Activated CD8-positive, alpha-beta memory T cell treated with anti-CD3 and anti-CD28 coated beads for 48 hours (primary cell): Measurements from ENCODE around the gene RPTOR.

ENCODE experiments used
- DNase-seq, 3 experiments: peaks; one replicate each; pipeline ENCODE4 v3.0.0-alpha.2; 2020; ENCODE audit warnings: low read depth in 2 of 3, low spot score in 2 of 3

RPTOR gene

DNA sequence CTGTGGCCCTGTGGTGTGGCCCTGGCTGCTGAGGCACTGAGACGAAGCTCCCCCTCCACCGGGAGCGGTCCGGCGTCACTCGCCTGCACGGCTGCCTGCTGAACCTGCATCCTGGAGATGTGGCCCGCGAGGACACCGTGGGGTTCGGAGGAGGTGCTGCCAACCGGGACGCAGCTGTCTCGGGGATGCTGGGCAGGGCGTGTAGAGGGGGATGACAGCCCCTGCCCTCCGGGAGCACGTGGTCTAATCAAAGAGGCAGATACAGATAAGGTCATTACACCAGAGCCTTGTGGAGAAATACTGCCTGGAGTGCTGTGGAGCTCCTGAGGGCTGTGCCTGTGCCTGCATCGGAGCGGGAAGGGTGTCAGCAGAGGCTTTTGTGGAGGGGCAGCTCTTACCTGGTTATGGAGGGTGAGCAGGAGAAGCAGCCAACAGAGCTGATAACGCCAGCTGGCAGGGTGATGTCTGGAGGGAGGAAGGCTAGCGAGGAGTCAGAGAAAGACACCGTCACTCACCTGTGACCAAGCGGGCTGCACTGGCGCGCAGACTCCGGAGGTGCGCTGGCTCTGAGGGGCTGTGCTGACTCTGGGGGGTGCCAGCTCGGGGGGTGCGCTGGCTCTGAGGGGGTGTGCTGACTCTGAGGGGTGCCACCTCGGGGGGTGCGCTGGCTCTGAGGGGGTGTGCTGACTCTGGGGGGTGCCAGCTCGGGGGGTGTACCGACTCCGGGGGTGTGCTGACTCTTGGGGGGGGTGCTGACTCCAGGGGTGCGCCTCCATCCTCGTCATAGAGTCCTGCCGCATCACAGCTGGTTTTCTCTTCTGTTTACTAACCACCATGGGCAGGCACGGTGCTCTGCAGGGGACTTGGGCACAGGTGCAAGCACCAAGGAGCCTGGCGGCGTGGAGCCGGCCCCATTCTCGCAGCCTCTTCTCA is 342.3 kb downstream of the RPTOR start:
- DNase-seq, result no peak

DNA sequence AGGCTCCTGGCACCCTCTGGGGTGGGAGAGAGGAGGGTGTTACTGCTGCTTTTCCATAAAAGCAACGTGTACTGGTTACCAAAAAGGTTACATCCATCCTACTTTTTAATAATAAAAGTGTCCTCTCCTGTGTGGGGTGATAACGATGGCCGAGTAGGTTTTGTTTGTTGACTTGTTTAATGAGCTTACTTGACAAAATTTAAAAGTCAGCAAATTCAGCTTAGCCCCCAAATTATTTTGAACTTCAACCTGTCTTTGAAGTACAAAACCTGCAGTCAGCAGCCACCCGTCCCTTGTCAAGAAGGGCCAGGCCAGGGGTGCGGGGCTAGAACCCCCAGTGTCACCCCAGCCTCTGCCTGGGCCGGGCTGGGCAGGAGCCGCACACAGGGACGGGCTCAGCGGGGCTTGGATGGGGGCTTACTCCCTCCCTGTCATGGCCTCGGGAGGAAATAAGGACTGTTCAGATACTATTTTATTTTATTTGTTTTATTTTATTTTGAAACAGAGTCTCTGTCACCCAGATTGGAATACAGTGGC is 343.1 kb downstream of the RPTOR start:
- no peak for DNase-seq

- DNase-seq, result no peak
Measured at GRCh38 chr17:80888276-80889160, 343.9 kb downstream of the RPTOR start.

DNA sequence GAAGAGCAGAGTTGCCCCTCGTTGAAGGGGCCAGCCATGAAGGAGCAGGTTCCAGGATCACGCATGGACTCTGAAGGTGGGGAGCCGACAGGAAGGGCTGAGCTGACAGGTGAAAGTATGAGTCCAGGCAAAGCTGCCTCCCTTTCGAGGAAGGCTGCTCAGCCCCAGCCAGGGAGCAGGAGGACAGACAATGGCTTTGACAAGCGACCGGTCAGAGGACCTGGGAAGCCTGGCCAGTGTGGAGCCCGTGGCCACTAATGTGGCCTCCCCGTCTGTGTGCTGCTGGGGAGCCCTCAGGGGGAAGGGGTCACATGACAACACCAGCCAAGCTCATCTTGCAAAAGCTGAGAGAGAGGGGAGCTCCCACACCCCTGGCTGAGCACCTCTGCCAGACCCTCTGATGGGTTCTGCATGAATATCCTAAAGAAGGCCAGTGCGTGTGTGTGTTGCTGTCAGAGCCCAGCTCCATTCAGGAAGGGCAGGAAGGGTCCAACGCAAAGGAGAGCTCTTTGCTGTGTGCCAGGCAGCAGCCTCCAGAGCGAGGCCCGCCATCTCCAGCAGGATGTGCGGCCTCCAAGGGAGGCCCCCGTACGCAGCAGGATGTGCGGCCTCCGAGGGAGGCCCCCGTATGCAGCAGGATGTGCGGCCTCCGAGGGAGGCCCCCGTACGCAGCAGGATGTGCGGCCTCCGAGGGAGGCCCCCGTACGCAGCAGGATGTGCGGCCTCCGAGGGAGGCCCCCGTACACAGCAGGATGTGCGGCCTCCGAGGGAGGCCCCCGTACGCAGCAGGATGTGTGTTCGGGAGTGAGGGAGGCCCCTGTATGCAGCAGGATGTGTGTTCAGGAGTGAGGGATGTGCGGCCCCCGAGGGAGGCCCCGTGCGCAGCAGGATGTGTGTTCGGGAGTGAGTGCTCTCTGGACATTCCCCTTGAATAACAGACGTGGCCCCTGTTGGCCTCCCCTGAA is 344.9 kb downstream of the RPTOR start:
- no peak for DNase-seq

GRCh38 chr17:80890196-80890920 is 345.7 kb downstream of the RPTOR start:
- no peak for DNase-seq

DNA sequence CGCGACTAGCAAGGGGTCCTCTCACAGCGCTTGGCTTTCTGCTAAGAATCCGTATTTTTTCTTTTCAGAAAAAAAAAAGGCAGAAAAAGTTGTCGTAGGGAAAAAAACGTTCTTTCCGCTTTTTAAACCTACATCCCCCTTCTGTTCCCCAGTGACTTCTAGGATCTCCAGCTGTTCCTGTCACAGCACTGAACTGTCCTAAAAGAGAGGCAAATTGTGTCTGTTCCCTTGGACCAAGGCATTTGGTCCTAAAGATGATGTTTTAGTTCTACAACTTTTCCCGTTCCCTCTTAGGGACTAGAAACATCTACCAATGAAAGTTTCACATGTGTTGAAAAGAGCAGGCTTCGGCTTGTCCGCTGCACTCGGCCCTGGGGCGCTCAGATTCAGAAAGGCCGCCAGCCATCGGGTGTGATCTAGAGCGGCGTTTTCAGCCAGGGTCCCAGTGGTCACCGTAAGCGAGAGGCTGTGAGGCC is 346.3 kb downstream of the RPTOR start:
- no peak for DNase-seq

DNA sequence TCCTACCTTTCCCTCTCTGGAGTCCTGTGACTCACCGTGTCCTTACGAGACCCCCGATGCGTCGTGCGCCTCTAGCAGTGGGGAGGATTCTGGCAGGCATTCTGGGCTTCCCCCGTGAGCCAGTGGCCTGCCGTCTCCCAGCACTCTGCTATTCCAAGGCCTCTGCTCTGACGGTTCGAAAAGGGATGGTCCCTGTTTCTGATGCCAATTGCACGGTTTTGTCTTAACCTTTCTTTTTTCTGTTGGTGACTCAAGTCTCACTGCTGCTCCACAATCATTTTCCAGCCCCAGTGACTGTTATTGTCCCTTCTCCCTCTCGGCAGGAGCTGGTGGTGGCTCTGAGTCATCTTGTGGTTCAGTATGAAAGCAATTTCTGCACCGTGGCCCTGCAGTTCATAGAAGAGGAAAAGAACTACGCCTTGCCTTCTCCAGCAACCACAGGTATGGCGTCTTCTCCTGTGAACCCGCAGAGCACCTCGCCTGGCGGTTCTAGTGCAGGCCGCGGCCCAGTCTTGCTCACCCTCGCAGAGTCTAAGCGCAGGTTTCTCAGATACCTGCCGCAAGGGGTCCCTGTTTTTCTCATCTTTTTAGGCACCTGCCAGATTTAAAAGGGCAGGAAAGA is 346.9 kb downstream of the RPTOR start:
- peak; percentile 42 to 57 (median 52) for DNase-seq

DNA sequence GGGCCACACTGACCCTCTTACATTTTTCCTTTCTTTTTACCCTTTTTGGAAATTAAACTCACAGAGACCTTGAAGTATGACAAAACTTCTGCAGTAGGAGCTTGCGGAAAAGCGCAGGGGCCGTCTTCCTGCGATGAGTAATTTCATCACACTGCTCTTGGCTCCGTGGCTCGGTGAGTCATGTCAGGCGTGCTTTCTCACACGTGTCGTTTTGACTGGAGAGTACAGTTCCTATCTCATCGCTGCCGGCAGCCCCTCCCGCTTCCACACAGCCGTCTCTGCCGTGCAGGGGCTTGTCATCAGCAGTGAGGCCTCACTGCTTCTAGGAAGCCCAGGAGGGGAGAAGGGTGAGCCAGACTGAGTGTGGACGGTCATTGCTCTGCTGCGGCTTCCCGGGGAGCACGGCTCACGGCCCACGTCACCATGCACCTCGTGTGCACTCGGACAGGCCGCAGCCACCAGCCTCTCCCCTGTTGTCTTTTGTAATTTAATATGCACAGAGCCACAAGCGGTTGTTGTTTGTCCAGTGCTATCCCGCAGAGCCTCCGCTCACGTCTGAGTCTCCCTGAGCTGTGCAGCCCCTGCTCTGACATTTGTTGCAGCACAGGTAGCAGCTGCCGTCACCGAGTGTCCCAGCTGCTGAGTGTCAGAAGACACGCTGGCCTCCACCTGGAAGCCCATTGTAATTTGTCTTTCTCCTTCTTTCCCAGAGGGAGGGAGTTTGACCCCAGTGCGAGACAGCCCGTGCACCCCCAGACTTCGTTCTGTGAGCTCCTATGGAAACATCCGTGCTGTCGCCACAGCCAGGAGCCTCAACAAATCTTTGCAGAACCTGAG is 347.6 kb downstream of the RPTOR start:
- DNase-seq, result peak; percentile 39 to 87 (median 70)

DNA sequence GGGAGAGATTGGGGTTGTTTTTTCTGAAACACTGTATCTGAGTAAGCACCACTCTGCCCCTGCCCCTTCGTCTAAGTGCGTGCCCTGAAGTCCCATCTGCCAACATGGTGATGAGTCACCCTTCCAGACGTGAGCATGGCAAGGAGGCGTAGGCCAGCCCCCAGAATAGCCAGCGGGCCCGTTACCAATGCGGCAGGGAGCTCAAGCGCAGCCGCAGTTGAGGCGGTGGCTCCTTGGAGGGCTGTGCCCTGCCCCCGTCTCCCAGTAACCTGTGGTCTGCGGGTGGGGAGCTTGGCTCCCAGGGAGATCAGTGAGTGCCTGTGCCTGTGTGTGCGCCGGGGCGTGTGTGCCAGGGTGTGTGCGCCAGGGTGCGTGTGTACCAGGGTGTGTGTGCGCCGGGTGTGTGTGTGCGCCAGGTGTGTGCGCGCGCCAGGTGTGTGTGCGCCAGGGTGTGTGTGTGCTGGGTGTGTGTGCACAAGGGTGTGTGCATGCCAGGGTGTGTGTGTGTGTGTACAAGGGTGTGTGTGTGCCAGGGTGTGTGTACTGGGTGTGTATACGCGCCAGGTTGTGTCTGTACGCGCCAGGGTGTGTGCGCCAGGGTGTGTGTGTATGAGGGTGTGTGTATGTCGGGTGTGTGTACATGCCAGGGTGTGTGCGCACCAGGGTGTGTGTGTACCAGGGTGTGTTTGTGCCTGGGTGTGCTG is 348.4 kb downstream of the RPTOR start:
- no peak for DNase-seq

DNA sequence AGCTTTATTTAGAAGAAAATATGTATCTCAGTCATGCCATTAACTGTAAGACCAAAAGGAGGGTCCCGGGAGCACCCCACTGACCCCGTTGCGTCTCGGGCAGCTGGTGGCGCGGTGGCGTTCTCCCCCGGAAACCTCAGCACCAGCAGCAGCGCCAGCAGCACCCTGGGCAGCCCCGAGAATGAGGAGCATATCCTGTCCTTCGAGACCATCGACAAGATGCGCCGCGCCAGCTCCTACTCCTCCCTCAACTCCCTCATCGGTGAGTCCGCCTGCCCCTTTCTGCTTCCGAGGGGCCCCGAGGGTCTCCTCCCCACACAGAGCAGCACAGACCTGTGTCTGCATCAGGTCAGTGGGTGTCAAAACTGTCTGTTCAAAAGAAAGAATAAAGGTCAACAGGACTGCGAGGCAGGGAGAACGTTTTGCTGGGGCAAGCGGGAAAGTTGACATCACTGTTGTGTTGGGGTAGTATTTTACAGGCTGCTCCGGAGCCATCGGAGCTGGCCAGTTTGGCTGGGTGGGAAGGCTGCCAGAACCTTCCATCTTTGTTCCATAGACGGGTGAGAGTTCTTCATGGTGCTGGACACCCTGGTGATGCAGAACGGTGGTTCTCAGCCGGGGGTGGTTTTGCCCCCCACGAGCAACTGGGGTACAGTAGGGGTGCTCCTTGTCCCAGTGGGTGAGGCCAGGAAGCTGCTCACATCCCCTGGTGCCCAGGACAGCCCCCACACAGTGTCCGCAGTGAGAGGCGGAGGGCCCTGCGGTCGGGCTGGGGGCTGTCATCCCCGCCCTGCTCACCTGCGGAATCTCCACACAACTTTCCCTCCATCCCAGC is 349.2 kb downstream of the RPTOR start:
- no peak for DNase-seq

DNA sequence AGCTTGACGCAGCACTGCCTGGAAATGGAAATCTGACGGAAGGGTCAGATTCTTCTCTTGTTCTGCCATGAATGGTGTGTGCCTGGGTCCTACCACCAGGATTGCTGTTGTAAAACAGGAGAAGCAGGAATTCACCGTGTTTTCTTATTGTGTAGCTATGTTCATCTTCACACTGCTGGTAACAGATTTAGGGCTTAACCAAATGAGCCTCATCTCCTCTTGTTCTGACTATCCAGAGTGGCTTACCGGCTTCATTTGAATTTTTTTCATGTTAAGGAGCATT is 349.7 kb downstream of the RPTOR start:
- DNase-seq, result no peak

DNA sequence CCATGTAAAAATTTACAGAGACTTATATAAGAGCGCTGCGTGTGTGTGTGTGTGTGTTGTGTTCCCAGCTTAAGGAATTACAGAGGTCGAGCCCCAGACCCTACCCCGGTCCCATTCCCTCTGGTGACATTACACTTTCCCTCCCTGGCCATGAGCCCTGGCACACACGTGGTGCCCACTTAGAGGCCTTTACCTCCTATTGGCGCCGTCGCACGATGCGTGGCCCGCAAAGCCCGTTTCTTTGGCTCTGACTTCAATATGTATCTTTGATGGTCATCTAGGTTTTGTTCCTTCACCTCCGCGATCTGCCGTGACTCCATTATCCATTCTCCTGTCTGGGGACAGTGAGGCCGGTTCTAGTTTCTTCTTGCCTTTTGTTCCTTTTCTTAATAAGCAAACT is 350.1 kb downstream of the RPTOR start:
- no peak for DNase-seq

- DNase-seq, result no peak
Measured at GRCh38 chr17:80895366-80895765, 350.7 kb downstream of the RPTOR start.

- no peak for DNase-seq
Measured at GRCh38 chr17:80898716-80899115, 354.1 kb downstream of the RPTOR start.

DNA sequence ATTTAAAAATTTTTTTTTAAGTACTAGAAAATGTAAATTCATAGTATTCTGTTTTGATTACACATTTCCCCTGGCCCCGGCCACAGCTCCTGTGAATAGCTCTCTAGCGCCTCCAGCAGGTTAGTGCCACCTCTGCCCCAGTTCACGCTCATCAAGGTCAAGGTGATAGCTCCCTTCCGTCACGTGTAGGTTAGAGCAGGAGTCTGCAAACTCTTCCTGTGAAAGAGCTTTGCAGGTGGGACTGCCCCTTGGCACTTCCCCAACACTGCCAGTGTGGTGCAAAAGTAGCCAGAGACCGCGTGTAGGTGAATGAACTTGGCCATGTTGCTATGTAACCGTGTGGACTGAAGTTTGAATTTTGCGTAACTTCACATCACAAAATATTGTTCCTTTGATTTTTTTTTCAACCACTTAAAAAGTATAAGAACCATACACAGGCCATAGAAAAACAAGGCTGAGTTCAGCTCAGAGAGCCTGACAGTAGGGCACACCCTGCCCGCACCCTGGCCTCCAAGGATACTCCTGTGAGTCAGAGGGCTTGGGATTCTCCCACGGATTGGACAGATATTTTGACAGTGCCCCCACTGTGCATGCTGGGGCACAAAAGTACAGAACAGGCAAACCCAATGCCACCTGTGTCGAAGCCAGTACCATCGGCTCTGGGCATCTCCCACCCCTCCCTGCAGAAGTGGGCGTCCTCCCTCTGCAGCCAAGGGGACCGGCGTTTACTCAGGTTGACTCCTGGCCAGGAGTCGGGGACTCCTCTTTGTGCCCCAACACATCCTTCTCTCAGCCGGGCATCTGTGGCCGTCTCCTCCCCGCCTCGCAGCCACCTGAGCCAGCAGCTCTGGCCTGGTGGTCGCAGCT is 355.0 kb downstream of the RPTOR start:
- DNase-seq, result peak; percentile 38 to 68 (median 47)

DNA sequence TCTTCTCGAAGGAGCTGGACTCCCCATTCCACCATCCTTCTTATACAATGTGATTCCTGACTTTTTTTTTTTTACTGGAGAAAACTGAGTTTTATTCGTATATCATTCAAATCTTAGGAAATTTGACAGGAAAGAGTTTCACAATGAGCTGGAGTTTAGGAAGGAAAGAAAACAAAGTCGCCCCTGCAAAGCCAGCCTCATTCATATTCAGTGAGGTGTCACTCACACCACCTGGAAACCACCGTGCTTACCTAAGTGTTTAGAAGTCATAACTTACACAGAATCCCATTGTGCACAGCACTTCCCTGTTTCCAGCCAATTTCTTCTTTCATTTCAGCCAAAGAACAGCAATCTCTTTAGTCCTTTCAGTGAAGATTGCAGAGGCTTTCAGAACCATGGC is 356.7 kb downstream of the RPTOR start:
- DNase-seq, result no peak
